HepG2 (cell line): Measurements from ENCODE around the gene PDCL3. TPM values are rescaled to one million over a fixed set of nuclear protein-coding genes. Genes with fewer than 3 reads are reported as not detected.

Experiments
- ARID2 ChIP-seq: sonication (generic); formaldehyde crosslinking; IDR thresholded peaks from 2 replicates; pipeline ENCODE4 v1.8.1; 2022; ENCODE audit warnings: mild to moderate bottlenecking, missing genetic modification reagents, borderline replicate concordance
- CHD2 ChIP-seq: IDR thresholded peaks from 2 replicates; pipeline ENCODE4 v1.6.1; 2011; ENCODE audit warnings: low read depth, low read length, improper control_type of control experiment
- FOXC1 ChIP-seq: sonication (generic); formaldehyde crosslinking; IDR thresholded peaks from 2 replicates; pipeline ENCODE4 v1.8.0; 2022; ENCODE audit warnings: mild to moderate bottlenecking, missing genetic modification reagents, borderline replicate concordance
- FOXK1 ChIP-seq: sonication (generic); formaldehyde crosslinking; IDR thresholded peaks from 2 replicates; pipeline ENCODE4 v1.4.0; 2020; ENCODE audit warnings: low read depth, missing genetic modification reagents, borderline replicate concordance
- HMGA1 ChIP-seq: sonication (generic); formaldehyde crosslinking; conservative IDR thresholded peaks from 2 replicates; pipeline ENCODE4 v1.4.0; 2020; ENCODE audit warnings: missing genetic modification reagents
- IRX3 ChIP-seq: sonication (generic); formaldehyde crosslinking; IDR thresholded peaks from 2 replicates; pipeline ENCODE4 v1.8.1; 2023; ENCODE audit warnings: mild to moderate bottlenecking, low read depth, missing genetic modification reagents, borderline replicate concordance
- MIER2 ChIP-seq: IDR thresholded peaks from 2 replicates; pipeline ENCODE4 v1.6.1; 2016; ENCODE audit warnings: missing biosample characterization, missing genetic modification reagents
- RXRB ChIP-seq: IDR thresholded peaks from 2 replicates; pipeline ENCODE4 v1.6.1; 2016; ENCODE audit warnings: borderline replicate concordance, missing genetic modification reagents, missing compliant biosample characterization
- TRIM24 ChIP-seq: sonication (generic); formaldehyde crosslinking; IDR thresholded peaks from 2 replicates; pipeline ENCODE4 v1.8.0; 2022; ENCODE audit warnings: mild to moderate bottlenecking, missing genetic modification reagents
- XRCC5 ChIP-seq: fragments of 200-400 bp; formaldehyde crosslinking; optimal IDR thresholded peaks from 2 replicates; pipeline ENCODE3; 2017; ENCODE audit warnings: mild to moderate bottlenecking, low read length
- ZFP41 ChIP-seq: sonication (generic); formaldehyde crosslinking; IDR thresholded peaks from 2 replicates; pipeline ENCODE4 v1.4.0; 2020; ENCODE audit warnings: mild to moderate bottlenecking, missing genetic modification reagents, borderline replicate concordance
- ZNF329 ChIP-seq: sonication (generic); formaldehyde crosslinking; IDR thresholded peaks from 2 replicates; pipeline ENCODE4 v1.9.0; 2021; ENCODE audit warnings: low read depth, mild to moderate bottlenecking, missing genetic modification reagents
- ZNF34 ChIP-seq: sonication (generic); formaldehyde crosslinking; IDR thresholded peaks from 2 replicates; pipeline ENCODE4 v1.4.0; 2020; ENCODE audit warnings: mild to moderate bottlenecking, missing genetic modification reagents, borderline replicate concordance
- ZNF530 ChIP-seq: sonication (generic); formaldehyde crosslinking; IDR thresholded peaks from 2 replicates; pipeline ENCODE4 v1.5.0; 2020; ENCODE audit warnings: low read depth, mild to moderate bottlenecking, missing genetic modification reagents
- ZNF543 ChIP-seq: sonication (generic); formaldehyde crosslinking; IDR thresholded peaks from 2 replicates; pipeline ENCODE4 v1.4.0; 2020; ENCODE audit warnings: mild to moderate bottlenecking, missing genetic modification reagents
- ZSCAN9 ChIP-seq: IDR thresholded peaks from 2 replicates; pipeline ENCODE4 v1.6.1; 2016; ENCODE audit warnings: borderline replicate concordance
- polyA plus RNA-seq, 8 experiments: library from polyadenylated mRNA; depleted of rRNA in 3 of 8; stranded (reverse) in 7 of 8; unstranded in 1 of 8; fragments of >200 nt; fragmentation: Illumina TruSeq in 4 of 8; extraction: Trizol in 4 of 8; gene quantifications; 2 replicates each; pipeline versions ENCODE4 v1.2.1 to v1.2.3, GENCODE V29; 2011 to 2016; ENCODE audit warnings: low read depth in 4 of 8, missing spikeins in 1 of 8, mixed read lengths in 1 of 8; ENCODE audit not compliant: insufficient read depth in 1 of 8
- total RNA-seq, 5 experiments: library from RNA; depleted of rRNA; stranded (reverse); fragments of >200 nt; fragmentation: Illumina TruSeq; extraction: Trizol; gene quantifications; 2 replicates each; pipeline ENCODE4 v1.2.3, GENCODE V29; 2016; ENCODE audit warnings: low read depth in 1 of 5
- TF ChIP-seq, protein P1 (sequence below): sonication (generic); formaldehyde crosslinking; IDR thresholded peaks from 2 replicates; pipeline ENCODE4 v1.4.0; 2020; ENCODE audit warnings: low read depth, mild to moderate bottlenecking, missing genetic modification reagents
- TF ChIP-seq, protein P2 (sequence below): sonication (generic); formaldehyde crosslinking; IDR thresholded peaks from 2 replicates; pipeline ENCODE4 v1.8.0; 2022; ENCODE audit warnings: mild to moderate bottlenecking, missing genetic modification reagents, moderate library complexity
- TF ChIP-seq, protein P3 (sequence below): sonication (generic); formaldehyde crosslinking; conservative IDR thresholded peaks from 2 replicates; pipeline ENCODE4 v1.8.1; 2023; ENCODE audit warnings: missing genetic modification reagents
- TF ChIP-seq, protein P4 (sequence below): sonication (generic); formaldehyde crosslinking; IDR thresholded peaks from 2 replicates; pipeline ENCODE4 v1.4.0; 2020; ENCODE audit warnings: missing genetic modification reagents, borderline replicate concordance
- TF ChIP-seq, protein P5 (sequence below): sonication (generic); formaldehyde crosslinking; IDR thresholded peaks from 2 replicates; pipeline ENCODE4 v1.4.0; 2020; ENCODE audit warnings: missing genetic modification reagents
- TF ChIP-seq, protein P6 (sequence below): sonication (generic); formaldehyde crosslinking; IDR thresholded peaks from 2 replicates; pipeline ENCODE4 v1.4.0; 2020; ENCODE audit warnings: missing genetic modification reagents

Gene PDCL3
- total and polyA plus RNA-seq, 2 of the 13 experiments (the other 11 are each of a cell fraction or from before 2014, with no cell fraction given), result 14.4 to 24.4 TPM

DNA sequence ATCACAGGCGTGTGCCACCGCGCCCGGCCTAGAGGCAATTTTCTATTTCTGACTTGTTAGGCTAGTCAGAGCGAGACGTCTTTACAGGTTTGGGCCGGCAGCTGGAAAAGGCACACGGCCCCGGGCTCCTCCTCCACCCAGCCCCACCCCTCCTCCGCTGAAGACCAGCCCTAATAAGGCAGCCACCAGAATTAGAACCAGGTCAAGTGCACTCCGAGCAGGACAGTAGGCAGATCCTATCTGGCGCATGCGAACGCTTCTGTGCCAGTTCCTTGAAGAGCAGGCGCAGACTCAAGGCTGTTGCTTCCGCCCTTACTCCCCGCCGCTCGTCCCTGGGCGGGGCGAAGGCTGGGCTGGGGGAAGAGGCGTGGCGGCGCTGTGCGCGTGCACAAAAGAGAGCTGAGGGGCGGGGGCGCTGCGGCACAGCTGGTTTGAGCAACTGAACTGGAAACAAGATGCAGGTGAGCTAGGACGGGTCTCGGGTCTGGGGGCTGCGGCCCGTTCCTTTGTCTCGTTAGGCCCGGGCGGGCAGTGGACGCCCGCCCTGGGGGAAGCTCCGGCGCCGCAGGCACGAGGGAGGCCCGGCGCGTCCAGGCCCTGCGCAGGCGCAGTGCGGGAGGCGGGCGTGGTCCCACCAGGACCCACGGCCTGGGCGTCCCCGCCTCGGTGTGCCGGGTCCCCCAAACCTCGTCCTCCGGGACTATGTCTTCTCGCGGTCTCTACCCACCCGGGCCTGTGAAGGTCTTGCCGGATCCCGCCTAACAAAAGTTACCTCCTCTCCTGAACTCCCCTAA, at the start of gene PDCL3 (continued):
- TF ChIP-seq, protein P1, sequence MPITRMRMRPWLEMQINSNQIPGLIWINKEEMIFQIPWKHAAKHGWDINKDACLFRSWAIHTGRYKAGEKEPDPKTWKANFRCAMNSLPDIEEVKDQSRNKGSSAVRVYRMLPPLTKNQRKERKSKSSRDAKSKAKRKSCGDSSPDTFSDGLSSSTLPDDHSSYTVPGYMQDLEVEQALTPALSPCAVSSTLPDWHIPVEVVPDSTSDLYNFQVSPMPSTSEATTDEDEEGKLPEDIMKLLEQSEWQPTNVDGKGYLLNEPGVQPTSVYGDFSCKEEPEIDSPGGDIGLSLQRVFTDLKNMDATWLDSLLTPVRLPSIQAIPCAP (CRISPR knock-in tag), result no peak
- peak; percentile 87; the same call in 1 of the 2 replicates for TF ChIP-seq ZNF543 (CRISPR knock-in tag)
- TF ChIP-seq ZNF530 (CRISPR knock-in tag), result no peak
- 0 out of 2 replicates have a peak, but pooled peaks have one; percentile 68 for TF ChIP-seq RXRB (CRISPR knock-in tag)
- TF ChIP-seq, protein P2, sequence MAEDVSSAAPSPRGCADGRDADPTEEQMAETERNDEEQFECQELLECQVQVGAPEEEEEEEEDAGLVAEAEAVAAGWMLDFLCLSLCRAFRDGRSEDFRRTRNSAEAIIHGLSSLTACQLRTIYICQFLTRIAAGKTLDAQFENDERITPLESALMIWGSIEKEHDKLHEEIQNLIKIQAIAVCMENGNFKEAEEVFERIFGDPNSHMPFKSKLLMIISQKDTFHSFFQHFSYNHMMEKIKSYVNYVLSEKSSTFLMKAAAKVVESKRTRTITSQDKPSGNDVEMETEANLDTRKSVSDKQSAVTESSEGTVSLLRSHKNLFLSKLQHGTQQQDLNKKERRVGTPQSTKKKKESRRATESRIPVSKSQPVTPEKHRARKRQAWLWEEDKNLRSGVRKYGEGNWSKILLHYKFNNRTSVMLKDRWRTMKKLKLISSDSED (CRISPR knock-in tag), result no peak; the same call in none of the 2 replicates
- TF ChIP-seq, protein P3, sequence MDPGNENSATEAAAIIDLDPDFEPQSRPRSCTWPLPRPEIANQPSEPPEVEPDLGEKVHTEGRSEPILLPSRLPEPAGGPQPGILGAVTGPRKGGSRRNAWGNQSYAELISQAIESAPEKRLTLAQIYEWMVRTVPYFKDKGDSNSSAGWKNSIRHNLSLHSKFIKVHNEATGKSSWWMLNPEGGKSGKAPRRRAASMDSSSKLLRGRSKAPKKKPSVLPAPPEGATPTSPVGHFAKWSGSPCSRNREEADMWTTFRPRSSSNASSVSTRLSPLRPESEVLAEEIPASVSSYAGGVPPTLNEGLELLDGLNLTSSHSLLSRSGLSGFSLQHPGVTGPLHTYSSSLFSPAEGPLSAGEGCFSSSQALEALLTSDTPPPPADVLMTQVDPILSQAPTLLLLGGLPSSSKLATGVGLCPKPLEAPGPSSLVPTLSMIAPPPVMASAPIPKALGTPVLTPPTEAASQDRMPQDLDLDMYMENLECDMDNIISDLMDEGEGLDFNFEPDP (CRISPR knock-in tag), result no peak
- TF ChIP-seq HMGA1 (CRISPR knock-in tag), result no peak
- peak; percentile 85 for TF ChIP-seq CHD2
- TF ChIP-seq ARID2 (CRISPR knock-in tag), result peak; percentile 75; the same call in 1 of the 2 replicates
- peak; percentile 84 for TF ChIP-seq FOXC1 (CRISPR knock-in tag)
- TF ChIP-seq XRCC5, result peak; percentile 66
- TF ChIP-seq ZFP41, result no peak
- no peak; the same call in 1 of the 2 replicates for TF ChIP-seq ZNF34 (CRISPR knock-in tag)
- TF ChIP-seq, protein P4, sequence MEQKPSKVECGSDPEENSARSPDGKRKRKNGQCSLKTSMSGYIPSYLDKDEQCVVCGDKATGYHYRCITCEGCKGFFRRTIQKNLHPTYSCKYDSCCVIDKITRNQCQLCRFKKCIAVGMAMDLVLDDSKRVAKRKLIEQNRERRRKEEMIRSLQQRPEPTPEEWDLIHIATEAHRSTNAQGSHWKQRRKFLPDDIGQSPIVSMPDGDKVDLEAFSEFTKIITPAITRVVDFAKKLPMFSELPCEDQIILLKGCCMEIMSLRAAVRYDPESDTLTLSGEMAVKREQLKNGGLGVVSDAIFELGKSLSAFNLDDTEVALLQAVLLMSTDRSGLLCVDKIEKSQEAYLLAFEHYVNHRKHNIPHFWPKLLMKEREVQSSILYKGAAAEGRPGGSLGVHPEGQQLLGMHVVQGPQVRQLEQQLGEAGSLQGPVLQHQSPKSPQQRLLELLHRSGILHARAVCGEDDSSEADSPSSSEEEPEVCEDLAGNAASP (CRISPR knock-in tag), result no peak; the same call in 1 of the 2 replicates
- TF ChIP-seq, protein P5, sequence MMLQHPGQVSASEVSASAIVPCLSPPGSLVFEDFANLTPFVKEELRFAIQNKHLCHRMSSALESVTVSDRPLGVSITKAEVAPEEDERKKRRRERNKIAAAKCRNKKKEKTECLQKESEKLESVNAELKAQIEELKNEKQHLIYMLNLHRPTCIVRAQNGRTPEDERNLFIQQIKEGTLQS (CRISPR knock-in tag), result peak; percentile 49; the same call in 1 of the 2 replicates
- 0 out of 2 replicates have a peak, but pooled peaks have one; percentile 53 for TF ChIP-seq ZNF329 (CRISPR knock-in tag)
- TF ChIP-seq FOXK1 (CRISPR knock-in tag), result peak; percentile 39
- no peak for TF ChIP-seq IRX3 (CRISPR knock-in tag)
- no peak for TF ChIP-seq TRIM24
- TF ChIP-seq ZSCAN9 (CRISPR knock-in tag), result peak; percentile 18
- no peak for TF ChIP-seq MIER2 (CRISPR knock-in tag)
- TF ChIP-seq, protein P6, sequence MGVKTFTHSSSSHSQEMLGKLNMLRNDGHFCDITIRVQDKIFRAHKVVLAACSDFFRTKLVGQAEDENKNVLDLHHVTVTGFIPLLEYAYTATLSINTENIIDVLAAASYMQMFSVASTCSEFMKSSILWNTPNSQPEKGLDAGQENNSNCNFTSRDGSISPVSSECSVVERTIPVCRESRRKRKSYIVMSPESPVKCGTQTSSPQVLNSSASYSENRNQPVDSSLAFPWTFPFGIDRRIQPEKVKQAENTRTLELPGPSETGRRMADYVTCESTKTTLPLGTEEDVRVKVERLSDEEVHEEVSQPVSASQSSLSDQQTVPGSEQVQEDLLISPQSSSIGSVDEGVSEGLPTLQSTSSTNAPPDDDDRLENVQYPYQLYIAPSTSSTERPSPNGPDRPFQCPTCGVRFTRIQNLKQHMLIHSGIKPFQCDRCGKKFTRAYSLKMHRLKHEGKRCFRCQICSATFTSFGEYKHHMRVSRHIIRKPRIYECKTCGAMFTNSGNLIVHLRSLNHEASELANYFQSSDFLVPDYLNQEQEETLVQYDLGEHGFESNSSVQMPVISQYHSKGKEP (CRISPR knock-in tag), result peak; percentile 66; the same call in 1 of the 2 replicates
